B cell (primary cell): ENCODE measurements around the gene ZFPM1. TPM values are rescaled to one million over a fixed set of nuclear protein-coding genes. Genes with fewer than 3 reads are reported as not detected.
A peak's percentile ranks its signal among the peaks of the same experiment; 100 is the strongest.

Experiments
- ATAC-seq: fragments of 200-7000 bp; cut with Tn5 transposase; one replicate; pipeline ENCODE4 v1.10.0; 2021; ENCODE audit warnings: low read depth, mild to moderate bottlenecking, moderate number of reproducible peaks, moderate library complexity
- CTCF ChIA-PET: fragments of 350-600 bp; sonication (Branson Sonifier 250); formaldehyde crosslinking; loops from one replicate; lab custom pipeline; 2021; ENCODE audit warnings: antibody characterized with exemption, inconsistent platforms; lab: Charles Lee
- POLR2A ChIA-PET: fragments of 350-600 bp; sonication (Branson Sonifier 250); formaldehyde crosslinking; loops from one replicate; lab custom pipeline; 2021; ENCODE audit warnings: antibody characterized with exemption; lab: Charles Lee
- DNase-seq: peaks from one replicate; pipeline ENCODE4 v3.0.0; 2013
- H2AFZ ChIP-seq: 2 replicates; pipeline ENCODE4 v1.6.1; 2012; ENCODE audit warnings: mild to moderate bottlenecking, low read depth, low read length; ENCODE audit not compliant: insufficient read depth, poor library complexity, severe bottlenecking
- H3K27ac ChIP-seq, 2 donors: 1 replicate in 1 of 2; 2 replicates in 1 of 2; pipeline ENCODE4 v1.5.1; 2012 to 2013; ENCODE audit warnings: low read length in 2 of 2, mild to moderate bottlenecking in 2 of 2, moderate library complexity in 1 of 2
- H3K27me3 ChIP-seq, 4 experiments: fragments of 200-600 bp in 1 of 4; sonication (generic) in 1 of 4; replicated peaks in 1 of 4; 1 replicate in 2 of 4; 2 replicates in 2 of 4; pipeline versions ENCODE4 v1.6.1 to v1.7.0; 2013 to 2016; ENCODE audit warnings: low read length in 3 of 4, mild to moderate bottlenecking in 2 of 4, mixed read lengths in 1 of 4, moderate library complexity in 1 of 4; ENCODE audit not compliant: insufficient read depth in 4 of 4, control insufficient read depth in 3 of 4; ENCODE audit errors: control extremely low read depth in 1 of 4
- H3K36me3 ChIP-seq, 2 experiments: replicated peaks in 1 of 2; 1 replicate in 1 of 2; 2 replicates in 1 of 2; pipeline versions ENCODE4 v1.6.1 to v1.7.1; 2013; ENCODE audit warnings: low read length in 1 of 2; ENCODE audit not compliant: insufficient read depth in 2 of 2, control insufficient read depth in 1 of 2; ENCODE audit errors: control extremely low read depth in 1 of 2, extremely low read depth in 1 of 2
- H3K4me1 ChIP-seq, 2 donors: fragments of 200-600 bp in 1 of 2; sonication (generic) in 1 of 2; 1 replicate in 1 of 2; 2 replicates in 1 of 2; pipeline versions ENCODE4 v1.5.1 to v1.6.1; 2013 to 2017; ENCODE audit warnings: low read length in 2 of 2; ENCODE audit not compliant: control insufficient read depth in 2 of 2, insufficient read depth in 2 of 2
- H3K4me2 ChIP-seq: replicated peaks from 2 replicates; pipeline ENCODE3; 2012; ENCODE audit warnings: mild to moderate bottlenecking, low read depth, low read length; ENCODE audit not compliant: poor library complexity, severe bottlenecking
- H3K4me3 ChIP-seq, 5 experiments: fragments of 200-600 bp in 1 of 5; sonication (generic) in 1 of 5; 1 replicate in 3 of 5; 2 replicates in 2 of 5; pipeline versions ENCODE4 v1.5.1 to v1.7.0; 2011 to 2016; ENCODE audit warnings: low read length in 4 of 5, mild to moderate bottlenecking in 4 of 5, low read depth in 2 of 5, control low read depth in 1 of 5, moderate library complexity in 1 of 5; ENCODE audit not compliant: insufficient read depth in 1 of 5; ENCODE audit errors: control extremely low read depth in 1 of 5, extremely low read depth in 1 of 5
- H3K79me2 ChIP-seq: fragments of 200-600 bp; sonication (generic); one replicate; pipeline ENCODE4 v1.6.0; 2016; ENCODE audit warnings: low read length; ENCODE audit not compliant: control insufficient read depth, insufficient read depth
- H3K9ac ChIP-seq: fragments of 200-600 bp; sonication (generic); 2 replicates; pipeline ENCODE4 v1.6.1; 2017; ENCODE audit warnings: mild to moderate bottlenecking, low read length, moderate library complexity
- H3K9me3 ChIP-seq, 3 donors: one replicate each; pipeline versions ENCODE4 v1.6.1 to v1.7.1; 2013; ENCODE audit warnings: low read length in 2 of 3; ENCODE audit not compliant: control insufficient read depth in 2 of 3, insufficient read depth in 1 of 3; ENCODE audit errors: control extremely low read depth in 1 of 3
- H4K20me1 ChIP-seq: 2 replicates; pipeline ENCODE4 v1.6.0; 2012; ENCODE audit warnings: mild to moderate bottlenecking, low read length; ENCODE audit not compliant: insufficient read depth, control insufficient read depth, poor library complexity, severe bottlenecking
- H3K27ac Mint-ChIP-seq: one replicate; pipeline ENCODE4 v1.8.0; 2021; ENCODE audit warnings: mixed read lengths
- H3K27me3 Mint-ChIP-seq: one replicate; pipeline ENCODE4 v1.8.0; 2021; ENCODE audit warnings: mixed read lengths
- H3K4me1 Mint-ChIP-seq: one replicate; pipeline ENCODE4 v1.8.0; 2021; ENCODE audit warnings: mixed read lengths
- H3K4me3 Mint-ChIP-seq: one replicate; pipeline ENCODE4 v1.8.0; 2021; ENCODE audit warnings: mixed read lengths
- H3K9me3 Mint-ChIP-seq: one replicate; pipeline ENCODE4 v1.8.0; 2022; ENCODE audit warnings: mixed read lengths; ENCODE audit not compliant: insufficient read depth
- CTCF ChIP-seq: fragments of 200-600 bp; IDR thresholded peaks from one replicate; pipeline ENCODE4 v1.8.0; 2022; ENCODE audit warnings: antibody characterized with exemption, mild to moderate bottlenecking
- EZH2 ChIP-seq: IDR thresholded peaks from 2 replicates; pipeline ENCODE4 v1.6.1; 2012; ENCODE audit warnings: borderline replicate concordance, low read depth, mild to moderate bottlenecking, moderate library complexity, low read length; ENCODE audit not compliant: insufficient read depth, poor library complexity, severe bottlenecking
- WGBS: methylation state at CpG from one replicate; pipeline ENCODE4 v1.1.5; 2013; ENCODE audit warnings: missing lambda C conversion rate; ENCODE audit not compliant: insufficient coverage; 5-methylcytosine and 5-hydroxymethylcytosine counted together
- intact Hi-C: fragments of 100-400 bp; cut with micrococcal nuclease; formaldehyde crosslinking; loops from one replicate; pipeline ENCODE4 v1.10.0; 2022
- polyA plus RNA-seq: library from polyadenylated mRNA; depleted of rRNA; stranded (reverse); fragments of >200 nt; gene quantifications from 2 replicates; pipeline ENCODE4 v1.2.3, GENCODE V29; 2012
- total RNA-seq, 2 donors: library from RNA; stranded (reverse); fragments of 120-200 nt in 1 of 2; gene quantifications; 1 replicate in 1 of 2; 2 replicates in 1 of 2; pipeline versions ENCODE4 v1.2.3 to v1.2.4, GENCODE V29; 2013 to 2022

Gene ZFPM1
- total and polyA plus RNA-seq, 2 donors (not counting 1 experiment from before 2014, with no cell fraction given), result 4.3 to 34.6 TPM

GRCh38 chr16:88578446-88579313 lies 125.6 kb downstream of the ZFPM1 start:
- H3K27ac Mint-ChIP-seq, result peak overlapping the region; percentile 37
- H3K9me3 ChIP-seq, result no peaks in the 10 kb centered on the region
- TF ChIP-seq CTCF (no peak), EZH2 (no peak)
- no peaks in the 10 kb centered on the region for H3K27me3 ChIP-seq
- no peak overlapping the region for H2AFZ ChIP-seq
- H3K79me2 ChIP-seq, result peaks cover 99% of the 10 kb centered on the region
- no peak overlapping the region for H3K4me3 Mint-ChIP-seq
- H3K9ac ChIP-seq, result no peak overlapping the region
- no peaks in the 10 kb centered on the region for H3K4me1 ChIP-seq
- H3K4me1 Mint-ChIP-seq, result peaks cover 7% of the 10 kb centered on the region
- H3K4me2 ChIP-seq, result no peak overlapping the region
- intact Hi-C loops, result no loop called here
- H3K27ac ChIP-seq, result no peak overlapping the region
- no peak overlapping the region for H3K4me3 ChIP-seq
- DNase-seq, result no peak
- H3K9me3 Mint-ChIP-seq, result no peaks in the 10 kb centered on the region
- peaks cover 0 to 64% of the 10 kb centered on the region in 2 experiments for H3K36me3 ChIP-seq
- ATAC-seq, result no peak
- H3K27me3 Mint-ChIP-seq, result no peaks in the 10 kb centered on the region
- peaks cover 95% of the 10 kb centered on the region for H4K20me1 ChIP-seq
- WGBS, result 95% methylated on average over 23 of the region's 26 CpGs
- ChIA-PET POLR2A (no interaction called here), CTCF (no interaction called here)

- 99% methylated on average over 16 of the region's 16 CpGs for WGBS
- H3K36me3 ChIP-seq, result peaks cover 0 to 70% of the 10 kb centered on the region in 2 experiments
- no peaks in the 10 kb centered on the region for H3K9me3 ChIP-seq
- H3K27me3 ChIP-seq, result no peaks in the 10 kb centered on the region
- H3K27ac ChIP-seq, result no peak overlapping the region
- DNase-seq (no peak), ATAC-seq (no peak)
- no peaks in the 10 kb centered on the region for H3K27me3 Mint-ChIP-seq
- H3K79me2 ChIP-seq, result peaks cover 100% of the 10 kb centered on the region
- POLR2A ChIA-PET, result no interaction called here
- no peak overlapping the region for H3K27ac Mint-ChIP-seq
- intact Hi-C loops, result no loop called here
- H4K20me1 ChIP-seq, result peaks cover 95% of the 10 kb centered on the region
- H2AFZ ChIP-seq, result no peak overlapping the region
- H3K9ac ChIP-seq, result no peak overlapping the region
- no peak overlapping the region for H3K4me3 ChIP-seq
- no peak overlapping the region for H3K4me2 ChIP-seq
- peaks cover 10% of the 10 kb centered on the region for H3K4me1 Mint-ChIP-seq
- no peak for TF ChIP-seq EZH2
- no peak for TF ChIP-seq CTCF
- H3K4me1 ChIP-seq, result no peaks in the 10 kb centered on the region
- H3K4me3 Mint-ChIP-seq, result no peak overlapping the region
- H3K9me3 Mint-ChIP-seq, result no peaks in the 10 kb centered on the region
- CTCF ChIA-PET, result no interaction called here
Measured at GRCh38 chr16:88580371-88580770, 127.3 kb downstream of the ZFPM1 start.
